Upper lobe of left lung (tissue), 6 donors: ENCODE measurements around the gene TSPAN17. TPM values are rescaled to one million over a fixed set of nuclear protein-coding genes. Genes with fewer than 3 reads are reported as not detected.
A peak's percentile ranks its signal among the peaks of the same experiment; 100 is the strongest.

Experiments used
- ATAC-seq, 2 donors: fragments of 200-7000 bp; cut with Tn5 transposase; one replicate each; pipeline ENCODE4 v1.9.1; 2022; ENCODE audit warnings: mild to moderate bottlenecking in 2 of 2, moderate library complexity in 2 of 2; ENCODE audit not compliant: low FRiP score in 2 of 2
- DNase-seq, 2 donors: peaks; one replicate each; pipeline ENCODE4 v3.0.0-alpha.2; 2019 to 2020
- H3K27ac ChIP-seq, 4 donors: fragments of 200-600 bp; sonication (generic); one replicate each; pipeline ENCODE4 v1.5.1; 2016 to 2019
- H3K27me3 ChIP-seq, 4 donors: fragments of 200-600 bp; sonication (generic); one replicate each; pipeline ENCODE4 v1.5.1; 2017 to 2019
- H3K36me3 ChIP-seq, 4 donors: fragments of 200-600 bp; sonication (generic); one replicate each; pipeline ENCODE4 v1.5.1; 2016 to 2019
- H3K4me1 ChIP-seq, 4 donors: fragments of 200-600 bp; sonication (generic); one replicate each; pipeline ENCODE4 v1.5.1; 2018 to 2019
- H3K4me3 ChIP-seq, 4 donors: fragments of 200-600 bp; sonication (generic); one replicate each; pipeline ENCODE4 v1.5.1; 2017 to 2019; ENCODE audit warnings: mild to moderate bottlenecking in 2 of 4, moderate library complexity in 1 of 4
- H3K9me3 ChIP-seq, 4 donors: fragments of 200-600 bp; sonication (generic); one replicate each; pipeline ENCODE4 v1.5.1; 2018 to 2019
- CTCF ChIP-seq, 6 experiments: fragments of 450-650 bp in 4 of 6; fragments of 200-600 bp in 2 of 6; sonication (generic) in 2 of 6; IDR thresholded peaks; one replicate each; pipeline ENCODE4 v1.5.1; 2016 to 2019; ENCODE audit warnings: antibody characterized with exemption in 6 of 6
- EP300 ChIP-seq, 4 donors: sonication (generic); formaldehyde crosslinking; IDR thresholded peaks; one replicate each; pipeline ENCODE4 v1.5.1; 2017; ENCODE audit warnings: antibody characterized with exemption in 4 of 4, control low read depth in 2 of 4
- POLR2A ChIP-seq, 4 donors: fragments of 450-650 bp; IDR thresholded peaks; one replicate each; pipeline ENCODE4 v1.5.1; 2016 to 2017; ENCODE audit warnings: antibody characterized with exemption in 4 of 4, mild to moderate bottlenecking in 2 of 4
- POLR2AphosphoS5 ChIP-seq, 2 donors: sonication (generic); formaldehyde crosslinking; IDR thresholded peaks; one replicate each; pipeline ENCODE4 v1.5.1; 2017; ENCODE audit warnings: antibody characterized with exemption in 2 of 2
- WGBS, 2 donors: methylation state at CpG; one replicate each; pipeline ENCODE4 v1.1.5; 2017 to 2018; 5-methylcytosine and 5-hydroxymethylcytosine counted together
- total RNA-seq, 6 donors: library from RNA; depleted of rRNA in 4 of 6; stranded (reverse); fragments of >200 nt in 4 of 6; gene quantifications; one replicate each; pipeline versions ENCODE4 v1.1.0 to v1.2.1, GENCODE V29; 2016 to 2021
- donor health status: DM: no; HTN: no; CAD: no; lungs with moderate emphysema.
- donor health status: DM: no; HTN: yes; CAD: no; lungs with severe emphysema.

Gene TSPAN17
- total RNA-seq, 6 donors from 2014 or later, result 20.1 to 36.8 (median 25.6) TPM

- ATAC-seq, result peak; percentile 76 to 81
- no peak overlapping the region for H3K4me3 ChIP-seq
- peaks cover 0 to 17% (median 6%) of the 10 kb centered on the region in 4 donors for H3K36me3 ChIP-seq
- no peak overlapping the region for H3K27ac ChIP-seq
- H3K4me1 ChIP-seq, result peaks cover 14 to 26% (median 16%) of the 10 kb centered on the region in 4 donors
- TF ChIP-seq EP300 (IDR thresholded peaks at IDR 0.05) (no peak), CTCF (IDR thresholded peaks at IDR 0.05) (peak; percentile 86 to 98 (median 94))
- H3K9me3 ChIP-seq, result no peaks in the 10 kb centered on the region
- H3K27me3 ChIP-seq, result peaks cover 0 to 4% (median 0%) of the 10 kb centered on the region in 4 donors
- DNase-seq, result peak; percentile 69 to 91
- 53 to 76% methylated on average over 11 to 31 of the region's 33 CpGs for WGBS, 2 donors
Observed at GRCh38 chr5:176660860-176661641, 13.8 kb downstream of the TSPAN17 start.

- DNase-seq, result no peak
- peaks cover 0 to 4% (median 0%) of the 10 kb centered on the region in 4 donors for H3K27me3 ChIP-seq
Observed at GRCh38 chr5:176661676-176662075, 14.4 kb downstream of the TSPAN17 start.

GRCh38 chr5:176662371-176663333 is 15.4 kb downstream of the TSPAN17 start:
- ATAC-seq (no peak), DNase-seq (no peak)
- Histone ChIP-seq H3K4me1 (peaks cover 14 to 25% (median 16%) of the 10 kb centered on the region in 4 donors), H3K27ac (no peak overlapping the region), H3K9me3 (no peaks in the 10 kb centered on the region), H3K27me3 (peaks cover 0 to 4% (median 0%) of the 10 kb centered on the region in 4 donors), H3K36me3 (peaks cover 0 to under 1% (median 0%) of the 10 kb centered on the region in 4 donors), H3K4me3 (no peak overlapping the region)
- WGBS, 2 donors, result 87 to 96% methylated on average over 9 to 19 of the region's 21 CpGs
- TF ChIP-seq POLR2A (IDR thresholded peaks at IDR 0.05) (no peak), POLR2AphosphoS5 (IDR thresholded peaks at IDR 0.05) (no peak), EP300 (IDR thresholded peaks at IDR 0.05) (no peak), CTCF (IDR thresholded peaks at IDR 0.05) (no peak)

More at GRCh38 chr5:176661676-176662075, 14.4 kb downstream of the TSPAN17 start:
- Histone ChIP-seq H3K4me1 (peaks cover 14 to 26% (median 16%) of the 10 kb centered on the region in 4 donors), H3K36me3 (peaks cover 0 to 10% (median 3%) of the 10 kb centered on the region in 4 donors), H3K4me3 (no peak overlapping the region), H3K27ac (no peak overlapping the region), H3K9me3 (no peaks in the 10 kb centered on the region)
- TF ChIP-seq POLR2AphosphoS5 (IDR thresholded peaks at IDR 0.05) (no peak), POLR2A (IDR thresholded peaks at IDR 0.05) (no peak), CTCF (IDR thresholded peaks at IDR 0.05) (no peak), EP300 (IDR thresholded peaks at IDR 0.05) (no peak)
- ATAC-seq, result no peak
- 72 to 75% methylated on average over 10 of the region's 10 CpGs for WGBS, 2 donors

GRCh38 chr5:176663566-176663965 is 16.3 kb downstream of the TSPAN17 start:
- Histone ChIP-seq H3K27me3 (peaks cover 0 to 4% (median 0%) of the 10 kb centered on the region in 4 donors), H3K27ac (no peak overlapping the region), H3K4me3 (no peak overlapping the region), H3K36me3 (no peaks in the 10 kb centered on the region), H3K4me1 (peaks cover 6 to 16% (median 12%) of the 10 kb centered on the region in 4 donors), H3K9me3 (no peaks in the 10 kb centered on the region)
- 85 to 86% methylated on average over 10 of the region's 10 CpGs for WGBS, 2 donors
- no peak for DNase-seq
- ATAC-seq, result no peak
- TF ChIP-seq POLR2A (IDR thresholded peaks at IDR 0.05), result no peak
- no peak for TF ChIP-seq EP300 (IDR thresholded peaks at IDR 0.05)
- TF ChIP-seq POLR2AphosphoS5 (IDR thresholded peaks at IDR 0.05), result no peak
- TF ChIP-seq CTCF (IDR thresholded peaks at IDR 0.05), result no peak
